Thyroid gland (tissue), 4 donors: Measurements from ENCODE around the gene CERT1. TPM values are rescaled to one million over a fixed set of nuclear protein-coding genes. Genes with fewer than 3 reads are reported as not detected.

Experiments used
- DNase-seq, 2 donors: peaks; one replicate each; pipeline ENCODE4 v3.0.0-alpha.2; 2019
- H3K27ac ChIP-seq, 3 donors: fragments of 200-600 bp; sonication (generic); 1 replicate in 2 of 3; 2 replicates in 1 of 3; pipeline ENCODE4 v1.5.1; 2016 to 2019; ENCODE audit warnings: mild to moderate bottlenecking in 1 of 3, moderate library complexity in 1 of 3
- H3K27me3 ChIP-seq: fragments of 200-600 bp; sonication (generic); one replicate; pipeline ENCODE4 v1.5.1; 2019
- H3K36me3 ChIP-seq, 2 donors: fragments of 200-600 bp; sonication (generic); one replicate each; pipeline ENCODE4 v1.5.1; 2016 to 2019
- H3K4me1 ChIP-seq, 2 donors: fragments of 200-600 bp; sonication (generic); one replicate each; pipeline ENCODE4 v1.5.1; 2017 to 2019
- H3K4me3 ChIP-seq, 3 donors: fragments of 200-600 bp; sonication (generic); replicated peaks in 1 of 3; 1 replicate in 2 of 3; 2 replicates in 1 of 3; pipeline ENCODE4 v1.5.1; 2016; ENCODE audit warnings: mild to moderate bottlenecking in 1 of 3
- H3K9me3 ChIP-seq: fragments of 200-600 bp; sonication (generic); one replicate; pipeline ENCODE4 v1.5.1; 2017
- CTCF ChIP-seq, 6 experiments: fragments of 200-600 bp in 3 of 6; fragments of 450-650 bp in 3 of 6; sonication (generic) in 3 of 6; IDR thresholded peaks; one replicate each; pipeline ENCODE4 v1.5.1; 2016 to 2019; ENCODE audit warnings: antibody characterized with exemption in 6 of 6, mild to moderate bottlenecking in 2 of 6, inconsistent platforms in 1 of 6, moderate library complexity in 1 of 6
- POLR2A ChIP-seq, 2 donors: fragments of 450-650 bp; IDR thresholded peaks; one replicate each; pipeline ENCODE4 v1.6.1; 2017; ENCODE audit warnings: antibody characterized with exemption in 2 of 2, mild to moderate bottlenecking in 2 of 2, moderate library complexity in 1 of 2
- WGBS, 2 donors: methylation state at CpG; one replicate each; pipeline ENCODE4 v1.1.5; 2017; 5-methylcytosine and 5-hydroxymethylcytosine counted together
- intact Hi-C: fragments of 100-400 bp; cut with DNase I; formaldehyde crosslinking; loops from one replicate; pipeline ENCODE4 v1.15.1; 2023
- total RNA-seq, 4 donors: library from RNA; depleted of rRNA; stranded (reverse); fragments of >200 nt; gene quantifications; one replicate each; pipeline ENCODE4 v1.2.3, GENCODE V29; 2016

Gene CERT1
- total RNA-seq, 4 donors from 2014 or later: 66.3 to 87.5 (median 78.0) TPM

GRCh38 chr5:75395277-75395676 is 116.2 kb downstream of the CERT1 start:
- Histone ChIP-seq H3K36me3 (peaks cover 0 to 4% of the 10 kb centered on the region in 2 donors), H3K9me3 (no peaks in the 10 kb centered on the region), H3K4me1 (no peaks in the 10 kb centered on the region), H3K27me3 (no peaks in the 10 kb centered on the region), H3K27ac (no peak overlapping the region), H3K4me3 (no peak overlapping the region)
- TF ChIP-seq POLR2A (IDR thresholded peaks at IDR 0.05) (no peak), CTCF (IDR thresholded peaks at IDR 0.05) (no peak)
- intact Hi-C loops: no loop called here
- 94 to 95% methylated on average over 3 of the region's 3 CpGs for WGBS, 2 donors
- no peak for DNase-seq

- Histone ChIP-seq H3K4me1 (peaks cover 6 to 12% of the 10 kb centered on the region in 2 donors), H3K4me3 (no peak overlapping the region), H3K27me3 (no peaks in the 10 kb centered on the region), H3K9me3 (no peaks in the 10 kb centered on the region), H3K36me3 (no peaks in the 10 kb centered on the region), H3K27ac (peak overlapping the region in 1 of 3 donors; percentile 7)
- intact Hi-C loops: no loop called here
- DNase-seq: no peak
- TF ChIP-seq CTCF (IDR thresholded peaks at IDR 0.05) (no peak), POLR2A (IDR thresholded peaks at IDR 0.05) (no peak)
- 90 to 93% methylated on average over 2 of the region's 2 CpGs for WGBS, 2 donors
These were observed 122.0 kb downstream of the CERT1 start for GRCh38 chr5:75389430-75389829.

- WGBS, 2 donors: 96 to 97% methylated on average over 6 of the region's 6 CpGs
- H3K36me3 ChIP-seq: no peaks in the 10 kb centered on the region
- TF ChIP-seq CTCF (IDR thresholded peaks at IDR 0.05): no peak
- TF ChIP-seq POLR2A (IDR thresholded peaks at IDR 0.05): no peak
- peaks cover 12 to 16% of the 10 kb centered on the region in 2 donors for H3K4me1 ChIP-seq
- intact Hi-C loops: no loop called here
- H3K27me3 ChIP-seq: no peaks in the 10 kb centered on the region
- H3K4me3 ChIP-seq: no peak overlapping the region
- H3K27ac ChIP-seq: peak overlapping the region in 1 of 3 donors; percentile 95
- no peak for DNase-seq
- no peaks in the 10 kb centered on the region for H3K9me3 ChIP-seq
These were observed 123.6 kb downstream of the CERT1 start for GRCh38 chr5:75387806-75388205.

GRCh38 chr5:75384218-75384617 is 127.2 kb downstream of the CERT1 start:
- DNase-seq: no peak
- 15 to 30% methylated on average over 1 of the region's 1 CpG for WGBS, 2 donors
- intact Hi-C loops: no loop called here
- peaks cover 12 to 18% of the 10 kb centered on the region in 2 donors for H3K36me3 ChIP-seq
- H3K4me3 ChIP-seq: no peak overlapping the region
- H3K4me1 ChIP-seq: peaks cover 12 to 16% of the 10 kb centered on the region in 2 donors
- peak overlapping the region; percentile 70 to 95 (median 80) for H3K27ac ChIP-seq
- no peaks in the 10 kb centered on the region for H3K27me3 ChIP-seq
- no peak for TF ChIP-seq POLR2A (IDR thresholded peaks at IDR 0.05)
- no peak for TF ChIP-seq CTCF (IDR thresholded peaks at IDR 0.05)
- H3K9me3 ChIP-seq: no peaks in the 10 kb centered on the region

- Histone ChIP-seq H3K36me3 (peaks cover 18 to 24% of the 10 kb centered on the region in 2 donors), H3K27me3 (no peaks in the 10 kb centered on the region), H3K9me3 (no peaks in the 10 kb centered on the region), H3K27ac (no peak overlapping the region), H3K4me3 (no peak overlapping the region), H3K4me1 (peaks cover 11 to 14% of the 10 kb centered on the region in 2 donors)
- intact Hi-C loops: no loop called here
- TF ChIP-seq CTCF (IDR thresholded peaks at IDR 0.05) (no peak), POLR2A (IDR thresholded peaks at IDR 0.05) (no peak)
- 89 to 94% methylated on average over 4 of the region's 4 CpGs for WGBS, 2 donors
- no peak for DNase-seq
These were observed 130.0 kb downstream of the CERT1 start for GRCh38 chr5:75381456-75381855.
